WTC11 (cell line): Measurements from ENCODE around the gene PAPOLA. TPM values are rescaled to one million over a fixed set of nuclear protein-coding genes. Genes with fewer than 3 reads are reported as not detected.

Source experiments
- ATAC-seq: fragments of 200-7000 bp; cut with Tn5 transposase; 2 replicates; pipeline ENCODE4 v1.10.0; 2021; ENCODE audit warnings: mild to moderate bottlenecking, moderate library complexity
- CTCF ChIA-PET: fragments of 300-600 bp; sonication (Branson Sonifier 250); formaldehyde crosslinking; loops from one replicate; lab custom pipeline; 2021; ENCODE audit warnings: antibody characterized with exemption; lab: Charles Lee
- POLR2A ChIA-PET: fragments of 350-600 bp; sonication (Branson Sonifier 250); formaldehyde crosslinking; loops from one replicate; lab custom pipeline; 2021; ENCODE audit warnings: antibody characterized with exemption; lab: Charles Lee
- DNase-seq: peaks from one replicate; pipeline ENCODE4 v3.0.0; 2021; ENCODE audit warnings: low spot score
- H3K27ac Mint-ChIP-seq: 2 replicates; pipeline ENCODE4 v1.8.0; 2021; ENCODE audit warnings: mixed read lengths
- H3K27me3 Mint-ChIP-seq: 2 replicates; pipeline ENCODE4 v1.8.0; 2021; ENCODE audit warnings: low read depth, mild to moderate bottlenecking, moderate library complexity, mixed read lengths
- H3K36me3 Mint-ChIP-seq: 2 replicates; pipeline ENCODE4 v1.8.0; 2021; ENCODE audit warnings: mixed read lengths
- H3K4me1 Mint-ChIP-seq: 2 replicates; pipeline ENCODE4 v1.8.0; 2022; ENCODE audit warnings: mixed read lengths
- H3K4me3 Mint-ChIP-seq: 2 replicates; pipeline ENCODE4 v1.8.0; 2021; ENCODE audit warnings: mild to moderate bottlenecking, moderate library complexity, mixed read lengths
- H3K9me3 Mint-ChIP-seq: 2 replicates; pipeline ENCODE4 v1.8.0; 2021; ENCODE audit warnings: mixed read lengths
- AFF4 ChIP-seq: sonication (generic); formaldehyde crosslinking; IDR thresholded peaks from 2 replicates; pipeline ENCODE4 v1.8.1; 2023; ENCODE audit warnings: mild to moderate bottlenecking, missing genetic modification reagents, borderline replicate concordance
- FOXJ3 ChIP-seq: sonication (generic); formaldehyde crosslinking; IDR thresholded peaks from 2 replicates; pipeline ENCODE4 v1.9.0; 2021; ENCODE audit warnings: missing genetic modification reagents, mild to moderate bottlenecking, borderline replicate concordance
- HMGA2 ChIP-seq: fragments of 250-450 bp; sonication (Bioruptor Pico); IDR thresholded peaks from 2 replicates; pipeline ENCODE4 v1.4.0; 2021; ENCODE audit warnings: mild to moderate bottlenecking, moderate library complexity
- JUN ChIP-seq: sonication (generic); formaldehyde crosslinking; IDR thresholded peaks from 2 replicates; pipeline ENCODE4 v1.8.0; 2023; ENCODE audit warnings: mild to moderate bottlenecking, missing genetic modification reagents
- MLX ChIP-seq: sonication (generic); formaldehyde crosslinking; IDR thresholded peaks from 2 replicates; pipeline ENCODE4 v1.8.1; 2023; ENCODE audit warnings: mild to moderate bottlenecking, missing genetic modification reagents, moderate library complexity
- MYBL2 ChIP-seq: sonication (generic); formaldehyde crosslinking; IDR thresholded peaks from 2 replicates; pipeline ENCODE4 v1.8.1; 2023; ENCODE audit warnings: mild to moderate bottlenecking, moderate library complexity, missing genetic modification reagents
- NFATC4 ChIP-seq: fragments of 250-450 bp; sonication (Bioruptor Pico); IDR thresholded peaks from 2 replicates; pipeline ENCODE4 v1.9.0; 2021; ENCODE audit warnings: mild to moderate bottlenecking
- OVOL2 ChIP-seq: fragments of 250-450 bp; sonication (Bioruptor Pico); IDR thresholded peaks from 2 replicates; pipeline ENCODE4 v1.9.0; 2021; ENCODE audit warnings: mild to moderate bottlenecking, borderline replicate concordance
- PREB ChIP-seq: sonication (generic); formaldehyde crosslinking; IDR thresholded peaks from 2 replicates; pipeline ENCODE4 v1.8.1; 2022; ENCODE audit warnings: mild to moderate bottlenecking, missing genetic modification reagents, moderate library complexity, borderline replicate concordance
- TEAD4 ChIP-seq: sonication (generic); formaldehyde crosslinking; IDR thresholded peaks from 2 replicates; pipeline ENCODE4 v1.8.0; 2022; ENCODE audit warnings: mild to moderate bottlenecking, missing genetic modification reagents
- USF1 ChIP-seq: sonication (generic); formaldehyde crosslinking; IDR thresholded peaks from 2 replicates; pipeline ENCODE4 v1.8.0; 2022; ENCODE audit warnings: mild to moderate bottlenecking, missing genetic modification reagents
- ZNF219 ChIP-seq: sonication (generic); formaldehyde crosslinking; IDR thresholded peaks from 2 replicates; pipeline ENCODE4 v1.8.0; 2023; ENCODE audit warnings: missing genetic modification reagents, mild to moderate bottlenecking, borderline replicate concordance
- ZNF416 ChIP-seq: fragments of 250-450 bp; sonication (Bioruptor Pico); IDR thresholded peaks from 2 replicates; pipeline ENCODE4 v1.9.0; 2021; ENCODE audit warnings: mild to moderate bottlenecking, inconsistent platforms
- ZNF532 ChIP-seq: fragments of 250-450 bp; sonication (Bioruptor Pico); IDR thresholded peaks from 2 replicates; pipeline ENCODE4 v1.9.0; 2021; ENCODE audit warnings: mild to moderate bottlenecking, borderline replicate concordance
- total RNA-seq: library from RNA; stranded (reverse); gene quantifications from 3 replicates; pipeline ENCODE4 v1.2.3, GENCODE V29; 2021
- TF ChIP-seq, protein P1 (sequence below): sonication (generic); formaldehyde crosslinking; IDR thresholded peaks from 2 replicates; pipeline ENCODE4 v1.8.1; 2022; ENCODE audit warnings: low read depth, missing genetic modification reagents, borderline replicate concordance
- TF ChIP-seq, protein P2 (sequence below): fragments of 250-450 bp; sonication (Bioruptor Pico); IDR thresholded peaks from 2 replicates; pipeline ENCODE4 v1.9.0; 2021; ENCODE audit warnings: mild to moderate bottlenecking
- TF ChIP-seq, protein P3 (sequence below): sonication (generic); formaldehyde crosslinking; conservative IDR thresholded peaks from 2 replicates; pipeline ENCODE4 v1.8.1; 2022; ENCODE audit warnings: mild to moderate bottlenecking, missing genetic modification reagents
- TF ChIP-seq, protein P4 (sequence below): fragments of 250-450 bp; sonication (Bioruptor Pico); IDR thresholded peaks from 2 replicates; pipeline ENCODE4 v1.8.0; 2021; ENCODE audit warnings: mild to moderate bottlenecking

Gene PAPOLA
- total RNA-seq, 1 experiment from 2014 or later, result 210 TPM

DNA sequence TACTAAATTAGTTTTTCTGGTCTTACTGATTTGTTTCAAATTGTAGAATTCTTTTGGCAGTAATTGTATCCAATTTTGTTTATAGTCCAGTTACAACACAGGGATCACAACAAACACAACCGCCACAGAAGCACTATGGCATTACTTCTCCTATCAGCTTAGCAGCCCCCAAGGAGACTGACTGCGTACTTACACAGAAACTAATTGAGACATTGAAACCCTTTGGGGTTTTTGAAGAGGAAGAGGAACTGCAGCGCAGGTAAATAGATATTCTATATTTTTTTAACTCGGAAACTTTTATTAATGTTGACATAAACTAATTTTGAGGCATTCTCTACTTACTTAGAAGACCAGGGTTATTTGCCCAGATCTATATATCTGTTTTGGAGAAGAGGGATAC is 17.8 kb downstream of the PAPOLA start:
- no peak for ATAC-seq
- TF ChIP-seq PREB (CRISPR knock-in tag) (no peak), ZNF219 (CRISPR knock-in tag) (no peak), TEAD4 (CRISPR knock-in tag) (no peak), AFF4 (CRISPR knock-in tag) (no peak), HMGA2 (CRISPR knock-in tag) (no peak), NFATC4 (CRISPR knock-in tag) (no peak), ZNF532 (CRISPR knock-in tag) (no peak), ZNF416 (no peak), JUN (CRISPR knock-in tag) (no peak), MYBL2 (CRISPR knock-in tag) (no peak)
- TF ChIP-seq, protein P1, sequence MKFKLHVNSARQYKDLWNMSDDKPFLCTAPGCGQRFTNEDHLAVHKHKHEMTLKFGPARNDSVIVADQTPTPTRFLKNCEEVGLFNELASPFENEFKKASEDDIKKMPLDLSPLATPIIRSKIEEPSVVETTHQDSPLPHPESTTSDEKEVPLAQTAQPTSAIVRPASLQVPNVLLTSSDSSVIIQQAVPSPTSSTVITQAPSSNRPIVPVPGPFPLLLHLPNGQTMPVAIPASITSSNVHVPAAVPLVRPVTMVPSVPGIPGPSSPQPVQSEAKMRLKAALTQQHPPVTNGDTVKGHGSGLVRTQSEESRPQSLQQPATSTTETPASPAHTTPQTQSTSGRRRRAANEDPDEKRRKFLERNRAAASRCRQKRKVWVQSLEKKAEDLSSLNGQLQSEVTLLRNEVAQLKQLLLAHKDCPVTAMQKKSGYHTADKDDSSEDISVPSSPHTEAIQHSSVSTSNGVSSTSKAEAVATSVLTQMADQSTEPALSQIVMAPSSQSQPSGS (CRISPR knock-in tag), result no peak
- Mint-ChIP-seq H3K4me1 (peaks cover 27% of the 10 kb centered on the region), H3K27me3 (no peaks in the 10 kb centered on the region), H3K27ac (peak overlapping the region; percentile 31), H3K4me3 (no peak overlapping the region), H3K9me3 (no peaks in the 10 kb centered on the region), H3K36me3 (peaks cover 28% of the 10 kb centered on the region)
- DNase-seq, result no peak
- POLR2A ChIA-PET, result no interaction called here
- CTCF ChIA-PET, result no interaction called here

- H3K4me3 Mint-ChIP-seq, result no peak overlapping the region
- DNase-seq, result no peak
- ChIA-PET POLR2A (no interaction called here), CTCF (no interaction called here)
- H3K27ac Mint-ChIP-seq, result no peak overlapping the region
- no peak for ATAC-seq
- no peaks in the 10 kb centered on the region for H3K27me3 Mint-ChIP-seq
- no peaks in the 10 kb centered on the region for H3K4me1 Mint-ChIP-seq
- peaks cover 49% of the 10 kb centered on the region for H3K36me3 Mint-ChIP-seq
- no peaks in the 10 kb centered on the region for H3K9me3 Mint-ChIP-seq
- TF ChIP-seq, protein P2, sequence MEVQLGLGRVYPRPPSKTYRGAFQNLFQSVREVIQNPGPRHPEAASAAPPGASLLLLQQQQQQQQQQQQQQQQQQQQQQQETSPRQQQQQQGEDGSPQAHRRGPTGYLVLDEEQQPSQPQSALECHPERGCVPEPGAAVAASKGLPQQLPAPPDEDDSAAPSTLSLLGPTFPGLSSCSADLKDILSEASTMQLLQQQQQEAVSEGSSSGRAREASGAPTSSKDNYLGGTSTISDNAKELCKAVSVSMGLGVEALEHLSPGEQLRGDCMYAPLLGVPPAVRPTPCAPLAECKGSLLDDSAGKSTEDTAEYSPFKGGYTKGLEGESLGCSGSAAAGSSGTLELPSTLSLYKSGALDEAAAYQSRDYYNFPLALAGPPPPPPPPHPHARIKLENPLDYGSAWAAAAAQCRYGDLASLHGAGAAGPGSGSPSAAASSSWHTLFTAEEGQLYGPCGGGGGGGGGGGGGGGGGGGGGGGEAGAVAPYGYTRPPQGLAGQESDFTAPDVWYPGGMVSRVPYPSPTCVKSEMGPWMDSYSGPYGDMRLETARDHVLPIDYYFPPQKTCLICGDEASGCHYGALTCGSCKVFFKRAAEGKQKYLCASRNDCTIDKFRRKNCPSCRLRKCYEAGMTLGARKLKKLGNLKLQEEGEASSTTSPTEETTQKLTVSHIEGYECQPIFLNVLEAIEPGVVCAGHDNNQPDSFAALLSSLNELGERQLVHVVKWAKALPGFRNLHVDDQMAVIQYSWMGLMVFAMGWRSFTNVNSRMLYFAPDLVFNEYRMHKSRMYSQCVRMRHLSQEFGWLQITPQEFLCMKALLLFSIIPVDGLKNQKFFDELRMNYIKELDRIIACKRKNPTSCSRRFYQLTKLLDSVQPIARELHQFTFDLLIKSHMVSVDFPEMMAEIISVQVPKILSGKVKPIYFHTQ, result no peak
- TF ChIP-seq, protein P3, sequence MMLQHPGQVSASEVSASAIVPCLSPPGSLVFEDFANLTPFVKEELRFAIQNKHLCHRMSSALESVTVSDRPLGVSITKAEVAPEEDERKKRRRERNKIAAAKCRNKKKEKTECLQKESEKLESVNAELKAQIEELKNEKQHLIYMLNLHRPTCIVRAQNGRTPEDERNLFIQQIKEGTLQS (CRISPR knock-in tag), result no peak
- TF ChIP-seq, protein P4, sequence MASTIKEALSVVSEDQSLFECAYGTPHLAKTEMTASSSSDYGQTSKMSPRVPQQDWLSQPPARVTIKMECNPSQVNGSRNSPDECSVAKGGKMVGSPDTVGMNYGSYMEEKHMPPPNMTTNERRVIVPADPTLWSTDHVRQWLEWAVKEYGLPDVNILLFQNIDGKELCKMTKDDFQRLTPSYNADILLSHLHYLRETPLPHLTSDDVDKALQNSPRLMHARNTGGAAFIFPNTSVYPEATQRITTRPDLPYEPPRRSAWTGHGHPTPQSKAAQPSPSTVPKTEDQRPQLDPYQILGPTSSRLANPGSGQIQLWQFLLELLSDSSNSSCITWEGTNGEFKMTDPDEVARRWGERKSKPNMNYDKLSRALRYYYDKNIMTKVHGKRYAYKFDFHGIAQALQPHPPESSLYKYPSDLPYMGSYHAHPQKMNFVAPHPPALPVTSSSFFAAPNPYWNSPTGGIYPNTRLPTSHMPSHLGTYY (CRISPR knock-in tag), result no peak
- TF ChIP-seq HMGA2 (CRISPR knock-in tag) (no peak), USF1 (CRISPR knock-in tag) (no peak), TEAD4 (CRISPR knock-in tag) (no peak), FOXJ3 (CRISPR knock-in tag) (no peak), OVOL2 (CRISPR knock-in tag) (no peak), MLX (no peak)
These were observed 23.3 kb downstream of the PAPOLA start for GRCh38 chr14:96525452-96525851.
